GM19240 (cell line): Measurements from ENCODE around the gene TCF7L2.
"Not testable (repeated sequence)": the region's sequence is repeated elsewhere in the genome, so short reads cannot be mapped to it uniquely, and the experiment has no call there.

Source experiments
- DNase-seq: peaks from one replicate; pipeline ENCODE4 v3.0.0; 2011; ENCODE audit warnings: low spot score; ENCODE audit not compliant: insufficient read length

The TCF7L2 gene

DNA sequence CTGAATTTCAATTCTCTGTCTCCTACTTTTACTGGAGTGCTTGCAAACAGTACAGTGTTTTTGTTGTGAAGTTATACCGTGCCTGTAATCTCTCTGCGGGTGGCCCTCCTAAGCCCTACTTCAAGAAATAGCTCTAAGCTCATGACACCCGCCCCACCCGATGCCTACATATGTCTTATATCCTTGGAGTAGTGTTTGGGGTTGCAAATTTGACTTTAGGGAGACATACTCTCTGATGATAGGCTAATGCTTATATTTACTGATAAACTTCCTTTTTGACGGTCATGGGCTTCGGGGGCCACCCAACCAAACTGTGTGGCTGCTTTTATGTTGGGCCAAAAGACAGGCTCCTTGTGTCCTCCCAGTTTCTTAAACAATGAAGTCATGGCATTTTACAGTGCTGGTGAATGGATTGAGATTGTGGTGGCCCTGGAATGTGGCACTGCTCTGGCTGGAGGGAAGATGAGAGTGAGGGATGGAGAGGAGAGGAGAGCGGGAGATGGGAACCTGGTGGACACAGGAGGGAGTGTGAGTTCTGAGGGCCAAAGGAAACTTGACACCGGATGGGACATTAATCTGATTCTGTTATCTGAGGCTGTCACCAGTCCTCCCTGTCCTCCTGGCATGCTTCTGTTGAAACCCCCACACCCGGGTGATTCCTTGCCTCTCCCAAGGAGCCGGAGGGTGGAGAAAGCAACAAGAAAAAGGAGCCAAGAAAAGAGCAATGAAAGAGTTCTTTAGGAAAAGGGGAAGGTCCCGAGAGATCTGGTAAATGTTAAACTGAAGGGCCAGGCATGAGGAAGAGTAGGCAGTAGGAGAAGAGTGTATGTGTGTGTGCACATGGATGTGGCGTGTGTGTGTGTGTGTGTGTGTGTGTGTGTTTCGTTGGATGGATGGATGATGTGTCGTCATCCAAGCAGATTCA is 113.3 kb downstream of the TCF7L2 start:
- no peak for DNase-seq

DNA sequence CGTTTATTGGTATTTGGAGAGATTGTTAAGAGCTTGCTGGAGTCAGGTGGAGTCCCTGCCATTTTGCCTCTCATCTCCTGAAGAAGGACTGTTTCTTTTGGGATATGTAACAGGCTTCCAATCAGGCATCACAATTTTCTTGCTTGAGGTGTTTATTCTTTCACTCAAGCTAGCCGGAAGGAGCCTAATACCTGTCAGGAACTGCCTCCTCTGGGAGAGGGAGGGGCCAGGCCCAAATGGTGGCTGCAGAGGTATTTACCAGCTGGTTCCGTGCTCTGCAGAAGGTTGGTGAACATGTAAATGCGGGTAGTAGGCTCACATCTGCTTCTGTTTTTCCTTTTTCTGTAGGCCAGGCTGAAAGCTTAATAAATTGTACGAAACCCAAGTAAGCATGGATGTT is 114.0 kb downstream of the TCF7L2 start:
- DNase-seq = no peak

- not testable (repeated sequence) for DNase-seq
These were observed 116.1 kb downstream of the TCF7L2 start for GRCh38 chr10:113066120-113066519.

GRCh38 chr10:113066561-113067312 is 116.7 kb downstream of the TCF7L2 start:
- DNase-seq = no peak

GRCh38 chr10:113067501-113067900 is 117.5 kb downstream of the TCF7L2 start:
- DNase-seq = no peak

GRCh38 chr10:113068178-113068890 is 118.3 kb downstream of the TCF7L2 start:
- DNase-seq = no peak

DNA sequence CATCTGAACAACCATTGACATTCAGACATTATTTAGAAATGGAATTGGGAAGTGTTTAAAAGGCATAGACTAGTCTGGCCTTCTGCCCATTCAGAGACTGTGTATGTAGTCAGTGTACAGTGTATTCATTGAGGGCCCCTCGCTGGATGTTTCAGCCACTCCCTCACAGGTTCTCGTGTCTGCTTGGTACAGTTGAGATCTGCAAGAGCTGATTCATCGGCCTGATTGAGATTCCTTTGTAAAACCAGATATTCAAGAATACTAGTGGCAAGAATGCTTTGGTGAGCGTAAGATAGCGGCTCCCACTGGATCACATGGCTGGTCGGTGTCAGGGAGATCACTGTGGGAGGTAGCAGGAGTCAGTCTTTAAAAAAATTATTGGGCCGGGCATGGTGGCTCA is 119.5 kb downstream of the TCF7L2 start:
- DNase-seq = no peak

- DNase-seq = no peak
These were observed 121.4 kb downstream of the TCF7L2 start for GRCh38 chr10:113071446-113071845.

DNA sequence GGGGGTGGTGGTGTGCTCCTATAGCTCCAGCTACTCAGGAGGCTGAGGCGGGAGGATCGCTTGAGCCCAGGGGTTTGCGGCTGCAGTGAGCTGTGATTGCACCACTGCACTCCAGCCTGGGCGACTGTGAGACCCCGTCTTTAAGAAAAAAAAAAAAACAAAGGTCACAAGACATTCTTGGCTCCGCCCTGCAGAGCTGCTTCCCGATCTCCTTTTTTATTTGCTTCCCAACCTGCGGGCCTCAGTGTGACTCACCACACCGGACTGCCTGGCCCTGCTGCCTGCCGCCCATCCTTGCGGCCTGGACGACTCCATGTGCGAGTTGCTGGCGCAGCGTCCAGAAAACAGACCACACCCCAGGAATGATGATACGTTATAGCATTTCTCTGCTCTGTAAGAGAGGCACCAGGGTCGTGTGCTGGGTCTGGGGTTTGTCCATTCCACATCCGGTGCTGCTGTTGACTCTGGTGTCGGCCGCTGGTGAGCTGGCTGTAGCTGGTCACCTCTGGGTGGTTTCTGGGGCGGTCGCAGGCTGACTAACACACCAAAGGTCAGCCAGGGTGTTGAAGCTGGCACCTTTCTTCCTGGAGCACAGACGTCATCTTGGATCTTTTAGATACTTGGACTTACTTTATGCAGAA is 123.6 kb downstream of the TCF7L2 start:
- no peak for DNase-seq

GRCh38 chr10:113076949-113077348 is 126.9 kb downstream of the TCF7L2 start:
- DNase-seq = no peak

DNA sequence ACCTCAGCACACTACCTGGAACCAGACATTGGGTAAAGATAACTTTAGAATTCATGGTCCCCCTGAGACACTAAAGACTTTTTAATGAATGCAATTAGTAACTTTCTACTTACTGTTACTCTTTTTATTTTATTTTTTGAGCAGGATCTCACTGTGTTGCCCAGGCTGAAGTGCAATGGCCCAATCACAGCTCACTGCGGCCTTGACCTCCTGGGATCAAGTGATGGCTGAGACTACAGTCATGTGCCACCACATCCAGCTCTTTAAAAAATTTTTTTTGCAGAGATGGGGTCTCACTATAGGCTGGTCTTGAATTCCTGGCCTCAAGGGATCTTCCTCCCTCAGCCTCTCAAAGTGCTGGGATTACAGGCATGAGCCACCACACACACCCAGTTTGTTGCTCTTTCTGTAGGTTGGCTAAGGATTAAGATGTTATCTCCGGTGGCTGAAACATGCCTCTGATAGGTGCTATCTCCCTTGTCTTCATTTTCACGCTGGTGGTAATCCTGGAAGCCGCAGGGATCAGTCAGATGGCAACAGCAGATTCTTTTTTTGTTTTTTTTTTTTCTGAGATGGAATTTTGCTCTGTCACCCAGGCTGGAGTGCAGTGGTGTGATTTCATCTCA is 128.3 kb downstream of the TCF7L2 start:
- no peak for DNase-seq

DNA sequence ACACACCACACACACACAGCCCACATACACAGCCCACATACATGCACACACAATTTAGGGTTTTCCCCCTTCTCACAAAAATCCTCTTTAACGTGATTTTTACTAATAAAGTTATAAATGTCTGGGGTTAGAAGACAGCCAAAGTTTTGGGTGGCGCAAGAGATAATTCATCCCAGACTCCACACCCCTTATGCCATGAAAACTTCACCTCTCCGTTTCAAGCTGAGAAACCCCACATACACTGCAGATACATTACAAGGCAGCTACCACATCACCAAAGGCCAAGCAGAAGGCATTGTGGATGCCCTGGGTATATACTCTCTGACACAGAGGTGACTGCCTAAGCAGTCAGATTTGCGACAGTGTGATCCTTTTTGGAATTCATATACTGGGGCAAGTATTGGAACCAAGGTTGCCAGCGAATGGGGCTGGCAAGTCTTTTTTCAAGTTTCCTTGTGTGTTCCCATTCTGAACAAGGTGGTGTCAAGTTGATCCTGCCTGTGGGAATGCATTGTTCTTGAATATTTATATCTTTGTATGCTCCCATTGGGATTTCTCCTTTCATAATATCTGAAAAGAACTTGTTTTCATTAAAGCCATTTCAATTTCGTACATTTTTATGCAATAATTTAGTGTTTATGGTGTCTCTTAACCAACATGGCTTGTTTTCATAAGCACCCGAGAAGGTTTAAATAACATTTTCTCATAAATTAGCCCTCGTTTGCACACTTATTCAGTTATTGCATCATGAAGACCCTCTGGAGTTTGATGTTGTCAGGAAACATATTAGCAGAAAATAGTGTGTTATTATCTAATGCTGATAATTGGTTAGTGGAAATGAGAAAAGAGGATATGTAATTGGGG is 130.2 kb downstream of the TCF7L2 start:
- no peak for DNase-seq

GRCh38 chr10:113080925-113081229 is 130.8 kb downstream of the TCF7L2 start:
- no peak for DNase-seq

DNA sequence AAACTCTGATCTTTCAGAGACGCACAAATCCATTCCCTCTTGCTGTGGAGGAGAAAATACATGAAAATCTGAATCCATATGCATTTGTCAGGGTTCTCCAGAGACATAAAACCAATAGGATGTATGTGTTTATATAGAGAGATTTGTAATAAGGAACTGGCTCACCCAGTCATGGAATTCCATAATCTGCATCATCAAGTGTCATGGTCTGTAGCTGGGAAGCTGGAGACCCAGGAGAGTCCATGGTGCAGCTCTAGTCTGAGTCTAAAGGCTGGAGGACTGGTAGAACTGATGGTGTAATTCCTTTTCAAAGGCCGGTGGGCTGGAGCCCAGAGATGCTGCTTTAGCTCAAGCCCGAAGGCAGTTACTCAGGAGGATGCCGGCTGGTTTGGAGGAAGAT is 134.0 kb downstream of the TCF7L2 start:
- DNase-seq = no peak

DNA sequence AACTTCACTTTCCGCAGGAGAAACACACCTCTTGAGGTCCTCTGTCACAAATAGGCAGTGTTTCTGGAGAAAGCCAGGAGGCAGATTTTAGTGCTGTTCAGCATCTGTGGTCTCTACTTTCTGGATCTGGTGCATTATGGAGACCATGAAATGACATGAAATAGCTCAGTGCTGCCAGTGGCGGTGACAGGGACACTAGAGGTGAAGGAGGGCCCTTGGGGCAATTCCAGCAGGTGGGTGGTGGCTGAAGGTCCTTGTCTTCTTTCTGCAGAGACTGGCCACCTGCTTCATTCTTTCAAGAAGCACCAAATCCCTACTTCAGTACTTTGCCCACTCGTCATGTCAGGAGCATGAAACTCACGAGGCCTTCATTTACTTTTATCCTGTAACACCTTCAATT is 135.7 kb downstream of the TCF7L2 start:
- DNase-seq = no peak

- DNase-seq = no peak
These were observed 136.2 kb downstream of the TCF7L2 start for GRCh38 chr10:113086282-113086681.

GRCh38 chr10:113087165-113088029 is 137.3 kb downstream of the TCF7L2 start:
- no peak for DNase-seq

GRCh38 chr10:113088194-113088593 is 138.1 kb downstream of the TCF7L2 start:
- DNase-seq = no peak

DNA sequence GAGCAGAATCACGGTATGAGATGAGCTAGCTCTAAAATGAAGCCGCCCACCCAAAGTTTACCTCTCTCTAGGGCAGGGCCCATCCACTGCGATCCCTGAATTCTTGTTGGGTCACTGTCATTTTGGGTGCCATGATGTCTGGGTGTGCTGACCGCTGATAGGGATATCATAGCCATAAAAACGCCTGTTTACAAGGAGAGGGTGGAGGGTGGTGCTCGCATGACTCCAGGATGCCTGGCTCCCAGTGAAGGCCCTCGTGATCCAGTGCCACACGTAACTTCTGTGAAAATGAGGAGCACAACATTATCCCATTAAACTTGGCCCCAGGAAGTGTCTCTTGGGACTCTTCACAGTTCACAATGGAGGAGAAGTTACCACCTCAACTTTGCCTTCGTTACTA is 139.5 kb downstream of the TCF7L2 start:
- no peak for DNase-seq
